ENCODE results near the gene ZRANB3. TPM values are rescaled to one million over a fixed set of nuclear protein-coding genes. Genes with fewer than 3 reads are reported as not detected.

Gene ZRANB3
- total and polyA plus RNA-seq, 2 of the 13 experiments (the other 11 are each of a cell fraction or from before 2014, with no cell fraction given), result 5.8 to 25.2 TPM

DNA sequence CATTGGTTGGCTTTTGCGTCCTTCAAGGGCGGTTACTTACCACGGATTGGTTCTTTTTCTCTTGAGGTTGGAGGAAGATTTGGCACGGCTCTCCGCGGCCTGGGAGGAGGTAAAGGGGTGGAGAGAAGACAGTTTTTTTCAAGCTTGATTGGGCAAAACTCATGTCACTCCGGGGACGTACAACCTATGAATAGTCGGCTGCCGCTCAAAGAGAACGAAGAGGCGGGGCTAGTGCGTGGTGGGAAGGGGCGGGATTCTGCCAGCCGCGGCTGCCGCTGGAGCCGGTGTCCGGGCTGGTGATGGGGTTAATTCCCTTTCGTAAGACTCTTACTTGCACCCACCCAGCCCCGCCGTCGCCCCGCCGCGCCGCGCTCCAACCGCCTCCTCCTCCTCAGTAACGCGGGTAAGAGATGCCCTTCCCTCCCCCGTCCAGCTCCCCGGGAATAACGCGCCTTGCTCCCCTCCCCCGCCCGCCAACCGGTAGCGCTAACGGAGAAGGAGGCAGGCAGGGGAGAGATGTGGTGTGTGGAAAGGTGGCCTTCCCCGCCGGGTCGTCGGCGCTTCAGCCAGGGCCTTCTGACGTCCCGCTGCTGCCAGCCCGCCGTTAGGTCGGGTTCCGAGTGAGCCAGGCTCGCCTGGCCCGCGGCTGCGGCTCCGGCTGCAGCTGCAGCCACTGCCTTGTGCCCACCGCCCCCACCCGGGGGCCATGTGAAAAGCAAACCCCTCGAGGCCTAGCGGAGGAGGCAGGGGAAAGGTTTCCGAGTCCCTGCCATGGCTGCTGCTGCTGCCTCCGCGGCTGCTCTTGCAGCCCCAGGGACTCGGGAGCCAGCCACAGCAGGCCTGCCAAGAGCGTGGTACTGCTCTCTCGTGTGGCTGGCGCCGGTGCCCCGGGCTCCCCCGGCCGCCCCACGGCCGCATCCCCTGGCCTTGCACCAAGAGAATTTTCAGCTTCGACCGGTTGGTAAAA, 496 bp upstream of the ZRANB3 start, which contains the start of gene R3HDM1 (continued):
- TF ChIP-seq ZZZ3 (CRISPR knock-in tag; IDR thresholded peaks at IDR 0.05; ENCODE audit: borderline replicate concordance) (0 out of 2 replicates have a peak, but pooled peaks have one; percentile 46), NFYC (CRISPR knock-in tag; IDR thresholded peaks at IDR 0.05) (peak; percentile 92), FOXJ3 (CRISPR knock-in tag; IDR thresholded peaks at IDR 0.05; ENCODE audit: borderline replicate concordance) (peak; percentile 52; the same call in 1 of the 2 replicates), ZNF709 (CRISPR knock-in tag; IDR thresholded peaks at IDR 0.05) (no peak; the same call in none of the 2 replicates), PRPF4 (IDR thresholded peaks at IDR 0.05; ENCODE audit: low read depth, low read length, poor library complexity, severe bottlenecking) (no peak), KDM5A (IDR thresholded peaks at IDR 0.05; ENCODE audit: borderline replicate concordance, low read length) (peak; percentile 65; the same call in 1 of the 2 replicates), HMG20B (CRISPR knock-in tag; conservative IDR thresholded peaks at IDR 0.05) (no peak; the same call in 1 of the 2 replicates), HMGA1 (CRISPR knock-in tag; conservative IDR thresholded peaks at IDR 0.05) (no peak), PLRG1 (conservative IDR thresholded peaks at IDR 0.05) (no peak), ZNF224 (CRISPR knock-in tag; IDR thresholded peaks at IDR 0.05) (0 out of 2 replicates have a peak, but pooled peaks have one; percentile 35), SIN3B (IDR thresholded peaks at IDR 0.05; ENCODE audit: low read length) (0 out of 2 replicates have a peak, but pooled peaks have one; percentile 12), ZNF180 (CRISPR knock-in tag; IDR thresholded peaks at IDR 0.05; ENCODE audit: borderline replicate concordance, low read depth) (no peak), YEATS4 (CRISPR knock-in tag; IDR thresholded peaks at IDR 0.05; ENCODE audit: borderline replicate concordance) (peak; percentile 79), ZBTB38 (CRISPR knock-in tag; IDR thresholded peaks at IDR 0.05) (peak; percentile 62; the same call in 1 of the 2 replicates), SNRNP70 (IDR thresholded peaks at IDR 0.05; ENCODE audit: low read depth, low read length) (no peak), ZNF713 (CRISPR knock-in tag; IDR thresholded peaks at IDR 0.05) (no peak), ZNF414 (CRISPR knock-in tag; IDR thresholded peaks at IDR 0.05) (0 out of 2 replicates have a peak, but pooled peaks have one; percentile 83), RFXANK (CRISPR knock-in tag; IDR thresholded peaks at IDR 0.05) (no peak), ZNF720 (CRISPR knock-in tag; IDR thresholded peaks at IDR 0.05) (no peak), ZNF7 (CRISPR knock-in tag; IDR thresholded peaks at IDR 0.05) (no peak), ZNF670 (CRISPR knock-in tag; IDR thresholded peaks at IDR 0.05; ENCODE audit: borderline replicate concordance) (no peak; the same call in 1 of the 2 replicates), SIX4 (CRISPR knock-in tag; IDR thresholded peaks at IDR 0.05) (no peak), ZC3H4 (CRISPR knock-in tag; IDR thresholded peaks at IDR 0.05; ENCODE audit: borderline replicate concordance) (no peak), U2AF1 (optimal IDR thresholded peaks at IDR 0.05; ENCODE audit: low read depth, low read length) (no peak), NFKB2 (CRISPR knock-in tag; IDR thresholded peaks at IDR 0.05; ENCODE audit: borderline replicate concordance) (peak; percentile 88; the same call in 1 of the 2 replicates), ZNF292 (CRISPR knock-in tag; IDR thresholded peaks at IDR 0.05; ENCODE audit: borderline replicate concordance, low read depth) (no peak), RCOR2 (CRISPR knock-in tag; IDR thresholded peaks at IDR 0.05) (no peak), NFIB (CRISPR knock-in tag; IDR thresholded peaks at IDR 0.05; ENCODE audit: borderline replicate concordance) (no peak)
- TF ChIP-seq, protein P1, sequence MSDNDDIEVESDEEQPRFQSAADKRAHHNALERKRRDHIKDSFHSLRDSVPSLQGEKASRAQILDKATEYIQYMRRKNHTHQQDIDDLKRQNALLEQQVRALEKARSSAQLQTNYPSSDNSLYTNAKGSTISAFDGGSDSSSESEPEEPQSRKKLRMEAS (IDR thresholded peaks at IDR 0.05), result peak; percentile 78
- TF ChIP-seq, protein P2, sequence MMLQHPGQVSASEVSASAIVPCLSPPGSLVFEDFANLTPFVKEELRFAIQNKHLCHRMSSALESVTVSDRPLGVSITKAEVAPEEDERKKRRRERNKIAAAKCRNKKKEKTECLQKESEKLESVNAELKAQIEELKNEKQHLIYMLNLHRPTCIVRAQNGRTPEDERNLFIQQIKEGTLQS (CRISPR knock-in tag; IDR thresholded peaks at IDR 0.05), result no peak
- TF ChIP-seq, protein P3, sequence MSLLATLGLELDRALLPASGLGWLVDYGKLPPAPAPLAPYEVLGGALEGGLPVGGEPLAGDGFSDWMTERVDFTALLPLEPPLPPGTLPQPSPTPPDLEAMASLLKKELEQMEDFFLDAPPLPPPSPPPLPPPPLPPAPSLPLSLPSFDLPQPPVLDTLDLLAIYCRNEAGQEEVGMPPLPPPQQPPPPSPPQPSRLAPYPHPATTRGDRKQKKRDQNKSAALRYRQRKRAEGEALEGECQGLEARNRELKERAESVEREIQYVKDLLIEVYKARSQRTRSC (CRISPR knock-in tag; IDR thresholded peaks at IDR 0.05; ENCODE audit: low read depth), result no peak

Measured in HepG2 (cell line).